HL-60/S4 (cell line): ENCODE data around the gene ARMC2.
"Not testable (repeated sequence)": the region's sequence is repeated elsewhere in the genome, so short reads cannot be mapped to it uniquely, and the experiment has no call there.

Source experiments
- in situ Hi-C: fragments of 300-500 bp; cut with MboI; formaldehyde crosslinking; loops from 2 replicates; pipeline ENCODE4 v1.14.3; 2022; ENCODE audit warnings: low sequenced_read_pairs

ARMC2 gene

GRCh38 chr6:108832738-108833137 is 15.5 kb upstream of the ARMC2 start:
- in situ Hi-C loops = no loop called here

GRCh38 chr6:108835218-108835850 is 12.9 kb upstream of the ARMC2 start:
- in situ Hi-C loops = no loop called here

GRCh38 chr6:108836061-108836460 is 12.2 kb upstream of the ARMC2 start:
- in situ Hi-C loops = no loop called here

- in situ Hi-C loops = no loop called here
Measured at GRCh38 chr6:108837236-108837971, 10.8 kb upstream of the ARMC2 start.

DNA sequence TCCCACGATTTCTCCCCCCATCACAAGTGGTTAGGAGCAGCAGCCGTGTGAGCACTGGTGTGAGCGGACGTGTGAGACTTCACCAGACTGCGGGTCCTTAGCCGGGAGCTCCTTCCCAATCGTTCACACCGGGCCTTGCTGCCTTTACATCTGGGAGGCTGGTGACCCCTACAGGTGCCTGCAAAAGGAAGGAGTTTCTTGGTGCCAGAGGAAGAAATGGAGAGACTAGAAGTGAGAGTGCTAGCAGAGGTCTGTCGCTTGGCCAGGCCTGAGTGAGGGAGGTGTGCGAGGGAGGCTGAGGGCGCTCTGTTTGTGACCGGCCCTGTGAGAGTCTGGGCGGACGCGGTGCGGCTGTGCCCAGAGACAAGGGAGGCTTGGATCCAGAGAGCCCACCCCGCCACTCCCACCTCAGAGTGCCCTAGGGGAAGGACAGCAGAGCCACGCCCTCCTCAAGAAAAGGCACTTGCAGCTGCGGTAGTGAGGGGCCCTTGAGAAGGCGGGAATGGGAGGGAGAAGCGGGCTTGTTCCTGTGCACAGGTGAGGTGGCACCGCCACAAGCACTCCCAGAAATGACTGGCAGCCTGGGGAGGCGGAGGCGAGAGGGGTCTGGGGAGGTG is 10.0 kb upstream of the ARMC2 start:
- in situ Hi-C loops = no loop called here

DNA sequence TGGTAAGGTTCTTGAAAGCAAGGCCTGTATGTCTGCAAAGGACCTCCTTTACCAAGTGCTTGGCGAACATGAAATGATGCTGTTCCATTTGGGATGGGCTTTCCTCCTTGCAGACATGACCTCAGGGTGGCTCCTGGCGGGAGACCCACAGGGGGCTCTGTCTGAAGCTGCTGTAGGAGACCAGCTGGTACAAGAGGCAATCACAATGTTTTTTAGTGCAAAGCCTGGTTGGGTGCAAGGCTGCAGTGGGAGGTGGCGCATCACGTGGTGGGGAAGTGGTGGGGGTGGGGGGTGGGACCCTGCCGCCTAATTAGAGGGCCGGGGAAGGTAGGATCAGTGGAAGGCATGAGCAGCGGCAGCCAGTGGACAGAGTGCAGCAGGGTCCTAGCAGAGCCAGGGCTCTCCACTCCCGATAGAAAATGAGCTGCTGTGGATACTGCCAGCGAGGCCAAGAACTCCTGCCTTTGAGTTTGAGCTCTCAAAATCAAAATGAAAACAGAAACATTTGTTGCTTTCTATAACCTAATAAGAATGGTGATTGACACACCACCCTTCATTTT is 9.1 kb upstream of the ARMC2 start:
- in situ Hi-C loops = no loop called here

- in situ Hi-C loops = no loop called here
Measured at GRCh38 chr6:108840919-108841318, 7.3 kb upstream of the ARMC2 start.

GRCh38 chr6:108841377-108841855 is 6.8 kb upstream of the ARMC2 start:
- in situ Hi-C loops = no loop called here

- in situ Hi-C loops = no loop called here
Measured at GRCh38 chr6:108844135-108844534, 4.1 kb upstream of the ARMC2 start.

GRCh38 chr6:108845145-108845544 is 3.1 kb upstream of the ARMC2 start:
- in situ Hi-C loops = no loop called here

GRCh38 chr6:108846101-108846500 is 2.1 kb upstream of the ARMC2 start:
- in situ Hi-C loops = no loop called here

GRCh38 chr6:108846628-108847027 is 1.6 kb upstream of the ARMC2 start:
- in situ Hi-C loops = no loop called here

DNA sequence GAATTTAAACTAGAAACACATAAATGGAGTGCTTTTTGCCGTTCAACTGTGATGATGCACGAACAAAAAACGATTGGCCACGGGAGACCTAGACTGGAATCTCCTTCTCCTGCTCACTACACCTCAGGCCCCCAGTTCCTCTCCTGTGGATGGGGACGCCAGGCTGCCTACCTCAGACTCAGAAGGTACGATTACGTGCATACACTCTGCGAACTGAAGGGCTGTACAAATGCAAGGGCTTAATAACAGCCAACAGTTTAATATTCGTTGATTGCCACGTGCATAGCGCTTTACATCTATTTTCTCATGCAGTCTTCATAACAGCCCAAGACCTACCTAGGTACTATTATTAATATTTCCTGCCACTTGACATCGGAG is 495 bp upstream of the ARMC2 start:
- in situ Hi-C loops = no loop called here

- in situ Hi-C loops = no loop called here
Measured at GRCh38 chr6:108850669-108851465, 2.6 kb downstream of the ARMC2 start.

DNA sequence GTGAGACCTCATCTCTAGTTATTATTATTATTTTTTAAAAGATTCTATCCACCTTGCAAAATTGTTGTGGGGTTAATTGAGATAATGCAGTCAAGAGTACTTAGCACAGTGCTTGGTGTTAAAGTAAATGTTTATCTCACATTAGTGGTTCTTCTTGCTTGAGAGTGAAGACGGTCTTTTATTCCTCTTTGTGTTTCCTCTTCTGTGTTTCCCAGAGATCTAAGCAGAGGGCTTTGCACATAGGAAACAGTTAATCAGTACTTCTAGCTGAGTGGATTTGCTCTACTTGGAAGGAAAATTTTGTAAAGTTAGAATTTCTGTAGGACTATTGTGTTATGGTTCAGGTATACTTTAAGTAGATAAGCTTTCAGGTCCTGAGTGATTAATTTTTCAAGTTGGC is 3.5 kb downstream of the ARMC2 start:
- in situ Hi-C loops = no loop called here

GRCh38 chr6:108853077-108853476 is 4.9 kb downstream of the ARMC2 start:
- in situ Hi-C loops = no loop called here

DNA sequence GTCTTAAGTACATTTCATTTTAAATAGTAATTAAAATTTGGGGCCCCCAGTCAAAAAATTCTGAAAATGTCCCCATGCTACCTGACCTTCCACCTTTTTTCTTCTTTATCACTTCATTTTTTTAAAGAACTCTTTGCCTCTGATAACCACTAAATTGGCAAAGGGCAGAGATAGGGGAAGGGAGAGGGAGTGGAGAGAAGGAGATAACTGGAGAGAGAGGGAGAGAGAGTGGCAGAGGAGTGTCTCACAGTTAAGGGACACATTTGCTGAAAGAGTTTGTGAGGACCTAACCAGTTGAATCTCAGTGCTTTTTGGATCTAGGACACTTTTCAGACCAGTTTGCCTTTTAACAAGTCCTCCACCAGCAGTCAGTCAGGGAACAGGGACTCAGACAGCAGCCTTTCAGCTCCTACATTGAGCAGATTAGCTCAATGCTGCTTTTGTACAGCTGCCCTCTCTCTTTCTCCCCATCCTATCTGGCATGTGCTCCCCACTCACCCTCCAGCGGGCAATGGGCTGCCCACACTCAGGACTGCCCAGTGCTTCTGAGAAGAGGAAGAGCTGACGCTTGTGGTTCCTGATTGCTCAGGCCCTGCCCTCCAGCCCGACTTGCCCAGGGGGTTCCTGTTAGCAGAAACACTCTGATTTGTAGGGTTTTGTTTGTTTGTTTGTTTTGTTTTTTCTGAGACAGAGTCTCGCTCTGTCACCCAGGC is 14.4 kb downstream of the ARMC2 start:
- in situ Hi-C loops = no loop called here

DNA sequence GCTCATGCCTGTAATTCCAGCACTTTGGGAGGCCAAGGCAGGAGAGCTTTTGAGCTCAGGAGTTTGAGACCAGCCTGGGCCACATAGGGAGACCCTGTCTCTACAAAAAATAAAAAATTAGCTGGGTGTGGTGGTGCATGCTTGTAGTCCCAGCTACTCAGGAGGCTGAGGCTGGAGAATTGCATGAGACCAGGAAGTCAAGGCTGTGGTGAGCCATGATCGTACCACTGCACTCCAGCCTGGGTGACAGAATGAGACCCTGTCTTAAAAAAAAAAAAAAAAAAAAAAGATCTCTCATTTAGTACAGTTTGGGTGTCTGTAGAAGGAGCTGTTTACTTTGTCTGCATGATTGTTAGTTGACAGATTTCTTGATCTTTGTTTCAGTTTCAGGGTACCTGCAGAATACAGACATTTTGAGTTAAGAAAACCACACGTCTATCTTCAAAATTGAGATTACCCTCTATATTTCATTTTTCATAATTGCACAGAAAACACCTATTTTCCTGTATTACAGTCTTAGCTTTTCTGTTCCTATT is 17.6 kb downstream of the ARMC2 start:
- in situ Hi-C loops = not testable (repeated sequence)

GRCh38 chr6:108866798-108867197 is 18.6 kb downstream of the ARMC2 start:
- in situ Hi-C loops = no loop called here

GRCh38 chr6:108868647-108869046 is 20.4 kb downstream of the ARMC2 start:
- in situ Hi-C loops = no loop called here
